SJSA1 (cell line): ENCODE measurements around the gene MBOAT7. TPM values are rescaled to one million over a fixed set of nuclear protein-coding genes. Genes with fewer than 3 reads are reported as not detected.
A peak's percentile ranks its signal among the peaks of the same experiment; 100 is the strongest.
"Not testable (repeated sequence)": the region's sequence is repeated elsewhere in the genome, so short reads cannot be mapped to it uniquely, and the experiment has no call there.

Experiments
- DNase-seq, 2 experiments: peaks; one replicate each; pipeline ENCODE4 v3.0.0-alpha.2; 2015 to 2020; ENCODE audit warnings: low spot score in 2 of 2, low read depth in 1 of 2
- H3K27ac ChIP-seq: fragments of 250-450 bp; sonication (Bioruptor Pico); 2 replicates; pipeline ENCODE4 v1.5.1; 2020; ENCODE audit warnings: mild to moderate bottlenecking, moderate library complexity
- H3K27me3 ChIP-seq: fragments of 250-450 bp; sonication (Bioruptor Pico); replicated peaks from 2 replicates; pipeline ENCODE4 v1.5.1; 2020; ENCODE audit warnings: mild to moderate bottlenecking, moderate library complexity
- H3K36me3 ChIP-seq: fragments of 250-450 bp; sonication (Bioruptor Pico); 2 replicates; pipeline ENCODE4 v1.5.1; 2020; ENCODE audit warnings: mild to moderate bottlenecking
- H3K4me1 ChIP-seq: fragments of 250-450 bp; sonication (Bioruptor Pico); replicated peaks from 2 replicates; pipeline ENCODE4 v1.6.1; 2021; ENCODE audit warnings: mild to moderate bottlenecking
- H3K4me3 ChIP-seq: fragments of 250-450 bp; sonication (Bioruptor Pico); 2 replicates; pipeline ENCODE4 v1.5.1; 2020; ENCODE audit warnings: mild to moderate bottlenecking
- H3K9me3 ChIP-seq: fragments of 250-450 bp; sonication (Bioruptor Pico); replicated peaks from 2 replicates; pipeline ENCODE4 v1.5.1; 2020; ENCODE audit warnings: mild to moderate bottlenecking
- total RNA-seq: library from RNA; depleted of rRNA; stranded (reverse); fragments of >200 nt; shearing (Covaris generic); gene quantifications from 2 replicates; pipeline ENCODE4 v1.2.3, GENCODE V29; 2014

The MBOAT7 gene
- total RNA-seq, 1 experiment from 2014 or later = 118 TPM

- peak in 1 of 2 experiments; percentile 28 for DNase-seq
- peaks cover 3% of the 10 kb centered on the region for H3K27me3 ChIP-seq
- no peak overlapping the region for H3K4me3 ChIP-seq
- H3K27ac ChIP-seq = no peak overlapping the region
- no peaks in the 10 kb centered on the region for H3K4me1 ChIP-seq
- H3K9me3 ChIP-seq = no peaks in the 10 kb centered on the region
- H3K36me3 ChIP-seq = no peaks in the 10 kb centered on the region
Observed at GRCh38 chr19:54218259-54218658, 28.9 kb upstream of the MBOAT7 start.

- H3K4me1 ChIP-seq, H3K27ac ChIP-seq, H3K4me3 ChIP-seq, H3K36me3 ChIP-seq, H3K9me3 ChIP-seq, H3K27me3 ChIP-seq: not testable (repeated sequence)
- DNase-seq = peak in 1 of 2 experiments; percentile 32
Observed at GRCh38 chr19:54217517-54218247, 28.3 kb upstream of the MBOAT7 start.

DNA sequence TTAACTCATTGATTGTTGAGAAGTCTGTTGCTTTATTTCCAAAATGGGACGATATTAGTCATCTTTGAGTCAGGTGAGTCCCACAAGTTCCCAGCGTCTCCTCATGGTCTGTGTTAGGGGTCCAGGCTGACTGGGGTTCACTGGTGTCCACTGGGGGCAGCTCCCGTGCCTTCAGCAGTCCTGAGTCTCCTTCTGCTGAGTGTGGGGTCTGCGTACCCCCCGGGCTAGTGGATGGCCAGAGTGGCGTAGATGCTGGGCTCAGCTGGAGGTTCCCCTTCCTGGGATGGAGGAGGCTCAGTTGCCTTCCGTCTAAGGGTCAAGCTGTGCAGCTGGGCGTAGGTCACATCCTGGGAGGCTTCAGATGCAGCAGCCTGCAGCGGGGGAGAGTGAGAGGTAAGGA is 27.5 kb upstream of the MBOAT7 start:
- no peaks in the 10 kb centered on the region for H3K4me1 ChIP-seq
- no peaks in the 10 kb centered on the region for H3K27me3 ChIP-seq
- DNase-seq = peak in 1 of 2 experiments; percentile 25
- no peak overlapping the region for H3K4me3 ChIP-seq
- no peaks in the 10 kb centered on the region for H3K36me3 ChIP-seq
- H3K27ac ChIP-seq = no peak overlapping the region
- H3K9me3 ChIP-seq = no peaks in the 10 kb centered on the region

- H3K27ac ChIP-seq, H3K27me3 ChIP-seq, H3K4me3 ChIP-seq, H3K36me3 ChIP-seq, H3K4me1 ChIP-seq, H3K9me3 ChIP-seq, DNase-seq: not testable (repeated sequence)
Observed at GRCh38 chr19:54214734-54215133, 25.4 kb upstream of the MBOAT7 start.

GRCh38 chr19:54214217-54214616 is 24.8 kb upstream of the MBOAT7 start:
- not testable (repeated sequence) for H3K27ac ChIP-seq, H3K9me3 ChIP-seq, H3K27me3 ChIP-seq, H3K4me3 ChIP-seq, H3K36me3 ChIP-seq, DNase-seq
- peaks cover 12% of the 10 kb centered on the region for H3K4me1 ChIP-seq

GRCh38 chr19:54211235-54211634 is 21.9 kb upstream of the MBOAT7 start:
- Histone ChIP-seq H3K4me3 (no peak overlapping the region), H3K27ac (no peak overlapping the region)

GRCh38 chr19:54209811-54210494 is 20.6 kb upstream of the MBOAT7 start:
- Histone ChIP-seq H3K9me3 (no peaks in the 10 kb centered on the region), H3K4me1 (peaks cover 30% of the 10 kb centered on the region), H3K36me3 (peaks cover 50% of the 10 kb centered on the region), H3K27ac (no peak overlapping the region), H3K27me3 (no peaks in the 10 kb centered on the region), H3K4me3 (no peak overlapping the region)
- DNase-seq = peak; percentile 89 to 95

More at GRCh38 chr19:54211235-54211634, 21.9 kb upstream of the MBOAT7 start:
- H3K4me1 ChIP-seq = peaks cover 30% of the 10 kb centered on the region
- no peaks in the 10 kb centered on the region for H3K27me3 ChIP-seq
- no peak for DNase-seq
- H3K9me3 ChIP-seq = no peaks in the 10 kb centered on the region
- H3K36me3 ChIP-seq = peaks cover 37% of the 10 kb centered on the region

- no peaks in the 10 kb centered on the region for H3K27me3 ChIP-seq
- no peaks in the 10 kb centered on the region for H3K9me3 ChIP-seq
- H3K4me1 ChIP-seq = peaks cover 30% of the 10 kb centered on the region
- H3K4me3 ChIP-seq = no peak overlapping the region
- H3K36me3 ChIP-seq = peaks cover 57% of the 10 kb centered on the region
- peak in 1 of 2 experiments; percentile 23 for DNase-seq
- H3K27ac ChIP-seq = no peak overlapping the region
Observed at GRCh38 chr19:54209058-54209810, 19.9 kb upstream of the MBOAT7 start.

DNA sequence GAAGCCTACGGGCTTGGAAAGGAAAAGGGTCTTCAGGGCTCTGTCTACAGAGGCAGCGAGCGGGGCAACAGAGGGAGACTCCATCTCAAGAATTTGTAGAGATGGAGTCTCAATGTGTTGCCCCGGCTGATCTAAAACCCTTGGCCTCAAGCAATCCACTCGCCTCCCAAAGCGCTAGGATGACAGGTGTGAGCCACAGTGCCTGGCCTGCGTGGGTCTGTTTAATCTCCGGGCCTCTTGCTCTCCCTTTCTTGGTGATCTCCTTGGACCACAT is 19.3 kb upstream of the MBOAT7 start:
- peaks cover 62% of the 10 kb centered on the region for H3K36me3 ChIP-seq
- no peaks in the 10 kb centered on the region for H3K9me3 ChIP-seq
- no peak overlapping the region for H3K27ac ChIP-seq
- H3K4me1 ChIP-seq = peaks cover 30% of the 10 kb centered on the region
- no peak overlapping the region for H3K4me3 ChIP-seq
- H3K27me3 ChIP-seq = no peaks in the 10 kb centered on the region
- DNase-seq = no peak

DNA sequence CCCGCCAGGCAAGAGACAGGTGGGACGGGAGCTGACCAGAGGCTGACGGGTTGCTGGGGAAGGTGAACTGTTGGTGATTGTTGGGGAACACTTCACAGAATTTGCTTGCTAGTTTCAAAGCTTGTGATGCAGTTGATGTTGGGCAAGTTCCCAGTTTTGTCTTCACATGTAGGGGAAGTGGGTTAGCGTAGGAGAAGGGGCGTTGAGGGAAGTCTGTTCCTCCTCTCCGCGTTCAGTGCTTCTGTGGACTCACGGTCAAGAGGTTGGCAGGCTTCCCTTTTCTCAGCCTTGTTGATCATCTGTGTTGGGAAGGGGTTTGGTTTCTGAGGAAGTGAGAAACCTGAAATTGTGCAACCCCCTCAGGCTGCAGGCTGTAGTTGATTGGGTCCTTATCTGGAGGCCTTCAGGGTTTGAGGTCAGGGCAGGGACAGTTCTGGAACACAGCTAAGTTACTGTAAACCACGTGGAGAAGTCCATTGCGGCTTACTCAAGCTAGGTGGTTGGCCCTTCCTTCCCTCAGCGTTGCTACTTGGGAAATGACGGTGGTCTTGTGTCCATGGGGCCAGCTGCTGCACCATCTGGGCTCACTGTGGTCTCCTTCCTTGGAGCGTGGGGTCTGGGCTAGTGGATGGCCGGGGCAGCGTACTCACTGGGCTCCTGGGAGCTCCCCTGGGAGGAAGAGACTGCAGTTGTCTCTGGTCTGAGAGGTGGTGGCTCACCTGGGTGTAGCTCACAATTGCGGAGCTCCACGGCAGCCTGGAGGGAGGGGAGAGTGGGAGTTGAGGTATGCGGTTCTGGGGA is 18.8 kb upstream of the MBOAT7 start:
- no peak overlapping the region for H3K27ac ChIP-seq
- H3K9me3 ChIP-seq = no peaks in the 10 kb centered on the region
- DNase-seq = peak in 1 of 2 experiments; percentile 31
- peaks cover 68% of the 10 kb centered on the region for H3K36me3 ChIP-seq
- no peak overlapping the region for H3K4me3 ChIP-seq
- peaks cover 34% of the 10 kb centered on the region for H3K4me1 ChIP-seq
- no peaks in the 10 kb centered on the region for H3K27me3 ChIP-seq

DNA sequence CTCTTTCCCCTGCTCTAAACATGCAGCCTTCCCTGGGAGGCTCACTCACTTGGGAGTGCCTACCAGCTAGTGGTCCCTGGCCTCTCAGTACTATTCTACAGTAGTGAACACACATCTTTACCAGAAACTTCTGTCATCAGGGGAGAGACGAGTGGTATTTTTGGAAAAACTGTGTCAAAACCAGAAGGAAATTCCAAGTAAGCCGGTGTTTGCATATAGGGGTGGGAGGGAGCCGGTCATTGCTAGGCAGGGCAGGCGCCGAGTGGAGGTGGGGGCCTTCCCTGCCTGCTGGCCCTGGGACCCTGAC is 18.2 kb upstream of the MBOAT7 start:
- Histone ChIP-seq H3K27me3 (no peaks in the 10 kb centered on the region), H3K27ac (no peak overlapping the region), H3K9me3 (no peaks in the 10 kb centered on the region), H3K4me1 (peaks cover 40% of the 10 kb centered on the region), H3K4me3 (no peak overlapping the region), H3K36me3 (peaks cover 73% of the 10 kb centered on the region)
- no peak for DNase-seq

DNA sequence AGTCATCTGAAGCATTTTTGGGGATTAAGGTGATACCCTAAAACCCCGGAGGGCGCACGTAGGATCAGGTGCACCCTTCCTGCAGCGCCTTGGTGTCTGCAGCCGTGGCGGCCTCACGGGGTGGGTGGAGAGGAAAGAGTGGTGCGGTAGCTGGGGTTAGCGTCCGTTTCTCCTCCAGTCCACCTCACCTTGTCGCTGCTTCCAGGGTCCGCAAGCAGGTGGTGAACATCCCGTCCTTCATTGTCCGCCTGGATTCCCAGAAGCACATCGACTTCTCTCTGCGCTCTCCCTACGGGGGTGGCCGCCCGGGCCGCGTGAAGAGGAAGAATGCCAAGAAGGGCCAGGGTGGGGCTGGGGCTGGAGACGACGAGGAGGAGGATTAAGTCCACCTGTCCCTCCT is 17.8 kb upstream of the MBOAT7 start:
- peaks cover 44% of the 10 kb centered on the region for H3K4me1 ChIP-seq

DNA sequence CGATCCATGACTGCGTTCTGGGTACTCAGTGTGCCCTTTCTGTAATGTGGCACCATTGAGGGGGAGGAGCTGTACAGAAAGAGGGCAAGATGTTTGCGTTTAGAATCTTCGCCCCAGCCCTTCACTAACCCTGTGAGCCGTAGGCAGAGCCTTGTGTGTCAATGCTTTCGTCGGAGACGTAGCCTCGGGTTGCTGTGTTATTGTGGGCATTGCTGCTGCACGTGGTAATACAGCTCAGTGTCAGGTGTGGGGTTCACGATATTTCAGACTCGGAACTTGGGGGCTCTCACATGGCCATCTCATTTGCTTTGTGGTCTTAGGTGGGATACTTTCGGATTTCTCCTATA is 17.4 kb upstream of the MBOAT7 start:
- H3K36me3 ChIP-seq = peaks cover 82% of the 10 kb centered on the region
- H3K4me1 ChIP-seq = peaks cover 48% of the 10 kb centered on the region

More for the DNA sequence above, 17.8 kb upstream of the MBOAT7 start:
- H3K4me3 ChIP-seq, H3K27ac ChIP-seq, H3K9me3 ChIP-seq, H3K27me3 ChIP-seq, DNase-seq: not testable (repeated sequence)
- H3K36me3 ChIP-seq = peaks cover 78% of the 10 kb centered on the region

More for the DNA sequence above, 17.4 kb upstream of the MBOAT7 start:
- Histone ChIP-seq H3K4me3 (no peak overlapping the region), H3K27me3 (no peaks in the 10 kb centered on the region), H3K27ac (no peak overlapping the region), H3K9me3 (no peaks in the 10 kb centered on the region)
- no peak for DNase-seq
